KMS-11 (cell line): ENCODE measurements around the gene NSL1.
"Not testable (repeated sequence)": the region's sequence is repeated elsewhere in the genome, so short reads cannot be mapped to it uniquely, and the experiment has no call there.

ENCODE experiments used
- H2AFZ ChIP-seq: fragments of 200-600 bp; sonication (generic); 2 replicates; pipeline ENCODE4 v1.6.1; 2016; ENCODE audit warnings: antibody characterized with exemption, mixed run types, low read depth
- H3K27ac ChIP-seq: fragments of 200-600 bp; sonication (generic); 2 replicates; pipeline ENCODE4 v1.6.1; 2016; ENCODE audit warnings: mild to moderate bottlenecking, mixed run types
- H3K27me3 ChIP-seq: fragments of 200-600 bp; sonication (generic); 2 replicates; pipeline ENCODE4 v1.6.1; 2017; ENCODE audit warnings: mild to moderate bottlenecking, low read depth, mixed run types, moderate library complexity; ENCODE audit not compliant: insufficient read depth
- H3K36me3 ChIP-seq: fragments of 200-600 bp; sonication (generic); 2 replicates; pipeline ENCODE4 v1.6.1; 2017; ENCODE audit warnings: mild to moderate bottlenecking, mixed run types; ENCODE audit not compliant: insufficient read depth
- H3K4me1 ChIP-seq: fragments of 200-600 bp; sonication (generic); 2 replicates; pipeline ENCODE4 v1.6.1; 2016; ENCODE audit warnings: mild to moderate bottlenecking, low read depth, mixed run types; ENCODE audit not compliant: poor library complexity, severe bottlenecking
- H3K4me2 ChIP-seq: fragments of 200-600 bp; sonication (generic); 2 replicates; pipeline ENCODE4 v1.7.0; 2016; ENCODE audit warnings: mild to moderate bottlenecking, mixed run types
- H3K4me3 ChIP-seq: fragments of 200-600 bp; sonication (generic); IDR thresholded peaks from 2 replicates; pipeline ENCODE4 v1.6.1; 2017; ENCODE audit warnings: low read depth, low read length, mixed read lengths; ENCODE audit not compliant: insufficient read depth
- H3K79me2 ChIP-seq: fragments of 200-600 bp; sonication (generic); 2 replicates; pipeline ENCODE4 v1.6.1; 2016; ENCODE audit warnings: low read depth, mixed run types; ENCODE audit not compliant: insufficient read depth
- H3K9ac ChIP-seq: fragments of 200-600 bp; sonication (generic); 2 replicates; pipeline ENCODE4 v1.6.1; 2016; ENCODE audit warnings: mild to moderate bottlenecking, mixed run types
- H4K20me1 ChIP-seq: fragments of 200-600 bp; sonication (generic); 2 replicates; pipeline ENCODE4 v1.6.1; 2016; ENCODE audit warnings: mild to moderate bottlenecking, mixed run types; ENCODE audit not compliant: insufficient read depth
- TF ChIP-seq, protein P1 (sequence below): fragments of 200-600 bp; sonication (generic); conservative IDR thresholded peaks from 2 replicates; pipeline ENCODE4 v1.6.1; 2017; ENCODE audit warnings: low read depth, mild to moderate bottlenecking, antibody characterized with exemption, low read length, moderate library complexity, mixed read lengths

Gene NSL1

DNA sequence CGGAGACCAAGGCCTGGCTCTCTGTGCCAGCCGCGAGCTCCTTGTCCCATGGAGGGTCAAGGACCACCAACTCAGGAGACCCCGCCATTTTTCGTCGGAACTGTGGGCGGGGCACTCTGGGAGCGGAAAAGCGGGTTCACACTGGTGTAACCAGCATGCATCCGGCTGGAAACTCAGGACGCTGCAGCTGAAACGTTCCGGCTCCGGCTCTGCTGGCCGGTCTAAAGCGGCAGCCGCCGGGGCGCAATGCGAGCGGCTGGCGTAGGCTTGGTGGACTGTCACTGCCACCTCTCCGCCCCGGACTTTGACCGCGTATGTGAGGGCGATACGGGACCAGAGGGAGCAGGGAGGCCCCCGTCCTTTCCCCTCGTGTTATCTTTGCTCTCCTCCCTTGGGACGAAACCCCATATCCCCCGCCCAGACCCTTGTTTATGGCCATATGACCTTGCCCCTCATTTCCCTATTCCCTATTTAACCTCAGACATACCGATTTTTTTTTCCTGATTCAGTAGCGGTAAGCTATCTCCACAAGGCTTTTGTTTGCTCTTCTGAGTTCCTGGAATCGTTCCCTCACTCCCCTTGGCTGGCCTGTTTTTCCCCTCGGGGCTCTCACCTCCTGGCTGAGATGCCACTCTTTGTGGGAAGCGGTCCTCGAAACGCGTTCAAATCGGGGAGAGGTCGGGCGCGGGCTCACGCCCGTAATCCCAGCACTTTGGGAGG, at the start of gene NSL1, which contains the start of gene TATDN3:
Gene NSL1 (minus strand): TSS at position 102 of the 720 bp plus-strand sequence. CDS start 14 bp downstream, at position 88.
Gene TATDN3 (plus strand): TSS at position 219 of the 720 bp plus-strand sequence. CDS start 28 bp downstream, at position 247.
- no peaks in the 10 kb centered on the region for H3K36me3 ChIP-seq
- peak within 1 kb of the TSS; percentile 82 for H3K4me2 ChIP-seq
- peak within 1 kb of the TSS; percentile 75 for H3K9ac ChIP-seq
- H3K27ac ChIP-seq = peak within 1 kb of the TSS; percentile 58
- peaks cover 31% of the 10 kb centered on the region for H3K4me1 ChIP-seq
- TF ChIP-seq, protein P1, sequence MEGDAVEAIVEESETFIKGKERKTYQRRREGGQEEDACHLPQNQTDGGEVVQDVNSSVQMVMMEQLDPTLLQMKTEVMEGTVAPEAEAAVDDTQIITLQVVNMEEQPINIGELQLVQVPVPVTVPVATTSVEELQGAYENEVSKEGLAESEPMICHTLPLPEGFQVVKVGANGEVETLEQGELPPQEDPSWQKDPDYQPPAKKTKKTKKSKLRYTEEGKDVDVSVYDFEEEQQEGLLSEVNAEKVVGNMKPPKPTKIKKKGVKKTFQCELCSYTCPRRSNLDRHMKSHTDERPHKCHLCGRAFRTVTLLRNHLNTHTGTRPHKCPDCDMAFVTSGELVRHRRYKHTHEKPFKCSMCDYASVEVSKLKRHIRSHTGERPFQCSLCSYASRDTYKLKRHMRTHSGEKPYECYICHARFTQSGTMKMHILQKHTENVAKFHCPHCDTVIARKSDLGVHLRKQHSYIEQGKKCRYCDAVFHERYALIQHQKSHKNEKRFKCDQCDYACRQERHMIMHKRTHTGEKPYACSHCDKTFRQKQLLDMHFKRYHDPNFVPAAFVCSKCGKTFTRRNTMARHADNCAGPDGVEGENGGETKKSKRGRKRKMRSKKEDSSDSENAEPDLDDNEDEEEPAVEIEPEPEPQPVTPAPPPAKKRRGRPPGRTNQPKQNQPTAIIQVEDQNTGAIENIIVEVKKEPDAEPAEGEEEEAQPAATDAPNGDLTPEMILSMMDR = no peak
- no peaks in the 10 kb centered on the region for H3K27me3 ChIP-seq
- peak within 1 kb of the TSS; percentile 97 for H2AFZ ChIP-seq
- H3K4me3 ChIP-seq = peak within 1 kb of the TSS; percentile 98
- H4K20me1 ChIP-seq = no peaks in the 10 kb centered on the region
- H3K79me2 ChIP-seq = 0 out of 2 replicates have a peak, but pooled peaks cover 4% of the 10 kb centered on the region

DNA sequence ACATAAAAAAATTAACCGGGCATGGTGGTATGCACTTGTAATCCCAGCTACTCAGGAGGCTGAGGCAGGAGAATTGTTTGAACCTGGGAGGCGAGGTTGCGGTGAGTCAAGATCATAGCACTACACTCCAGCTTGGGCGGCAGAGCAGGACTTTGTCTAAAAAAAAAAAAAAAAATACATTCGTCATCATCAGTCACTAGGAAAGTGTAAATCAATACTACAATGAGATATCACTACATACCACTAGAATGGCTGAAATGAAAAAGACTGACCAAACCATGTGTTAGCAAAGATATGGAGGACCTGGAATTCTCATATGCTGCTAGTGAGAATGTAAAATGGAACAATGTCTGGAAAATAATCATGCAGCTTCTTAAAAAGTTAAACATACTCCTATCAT, 46.6 kb upstream of the NSL1 start:
- Histone ChIP-seq H4K20me1 (no peaks in the 10 kb centered on the region), H3K79me2 (no peaks in the 10 kb centered on the region), H3K4me2 (no peak overlapping the region), H3K4me3 (no peak overlapping the region), H3K9ac (no peak overlapping the region), H2AFZ (no peak overlapping the region), H3K27ac (no peak overlapping the region), H3K36me3 (no peaks in the 10 kb centered on the region), H3K27me3 (no peaks in the 10 kb centered on the region), H3K4me1 (no peaks in the 10 kb centered on the region)
- TF ChIP-seq, protein P1 = no peak

DNA sequence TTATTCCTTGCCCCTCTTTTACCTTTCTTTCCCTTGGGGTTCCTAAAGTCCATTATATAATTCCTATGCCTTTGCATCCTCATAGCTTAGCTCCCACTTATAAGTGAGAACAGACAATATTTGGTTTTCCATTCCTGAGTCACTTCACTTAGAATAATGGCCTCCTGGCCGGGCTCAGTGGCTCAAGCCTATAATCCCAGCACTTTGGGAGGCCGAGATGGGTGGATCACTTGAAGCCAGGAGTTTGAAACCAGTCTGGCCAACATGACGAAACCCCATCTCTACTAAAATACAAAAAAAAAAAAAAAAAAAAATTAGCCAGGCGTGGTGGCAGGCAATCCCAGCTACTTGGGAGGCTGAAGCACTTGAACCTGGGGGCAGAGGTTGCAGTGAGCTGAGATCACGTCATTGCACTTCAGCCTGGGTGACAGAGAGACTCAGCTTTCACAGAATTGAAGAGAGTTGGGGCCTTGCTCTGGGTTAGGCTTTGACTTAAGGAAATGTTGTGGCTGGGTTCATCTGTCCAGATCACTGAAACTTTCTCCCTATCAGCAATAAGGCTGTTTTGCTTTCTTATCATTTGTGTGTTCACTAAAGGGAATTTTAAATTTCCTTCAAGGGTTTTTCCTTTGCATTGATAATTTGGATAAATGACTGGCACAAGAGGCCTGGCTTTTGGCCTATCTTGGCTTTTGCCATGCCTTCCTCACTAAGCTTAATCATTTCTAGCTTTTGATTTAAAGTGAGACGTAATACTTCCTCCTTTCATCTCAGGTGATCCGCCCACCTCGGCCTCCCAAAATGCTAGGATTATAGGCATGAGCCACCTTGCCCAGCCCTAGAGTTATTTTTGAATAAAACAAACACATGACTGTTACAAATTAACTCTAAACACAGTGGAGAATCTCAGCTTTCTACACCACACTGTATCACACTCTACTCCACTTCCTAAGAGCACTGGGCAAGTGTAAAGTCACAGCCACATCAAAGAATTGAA, 41.9 kb upstream of the NSL1 start:
- H3K79me2 ChIP-seq, H3K4me2 ChIP-seq: not testable (repeated sequence)

GRCh38 chr1:212828395-212828794, 36.8 kb upstream of the NSL1 start:
- Histone ChIP-seq H3K27ac (no peak overlapping the region), H3K27me3 (no peaks in the 10 kb centered on the region), H4K20me1 (no peaks in the 10 kb centered on the region), H3K4me2 (no peak overlapping the region), H3K4me3 (no peak overlapping the region), H3K36me3 (no peaks in the 10 kb centered on the region), H3K4me1 (no peaks in the 10 kb centered on the region), H3K9ac (no peak overlapping the region), H2AFZ (no peak overlapping the region), H3K79me2 (no peaks in the 10 kb centered on the region)
- TF ChIP-seq, protein P1 = no peak

More for the DNA sequence above, 41.9 kb upstream of the NSL1 start:
- H3K27me3 ChIP-seq, H3K4me1 ChIP-seq, H3K27ac ChIP-seq, H3K4me3 ChIP-seq, H3K36me3 ChIP-seq, H4K20me1 ChIP-seq, H2AFZ ChIP-seq, H3K9ac ChIP-seq: not testable (repeated sequence)
